ENCODE data around the gene SH3BP4.

Gene SH3BP4

DNA sequence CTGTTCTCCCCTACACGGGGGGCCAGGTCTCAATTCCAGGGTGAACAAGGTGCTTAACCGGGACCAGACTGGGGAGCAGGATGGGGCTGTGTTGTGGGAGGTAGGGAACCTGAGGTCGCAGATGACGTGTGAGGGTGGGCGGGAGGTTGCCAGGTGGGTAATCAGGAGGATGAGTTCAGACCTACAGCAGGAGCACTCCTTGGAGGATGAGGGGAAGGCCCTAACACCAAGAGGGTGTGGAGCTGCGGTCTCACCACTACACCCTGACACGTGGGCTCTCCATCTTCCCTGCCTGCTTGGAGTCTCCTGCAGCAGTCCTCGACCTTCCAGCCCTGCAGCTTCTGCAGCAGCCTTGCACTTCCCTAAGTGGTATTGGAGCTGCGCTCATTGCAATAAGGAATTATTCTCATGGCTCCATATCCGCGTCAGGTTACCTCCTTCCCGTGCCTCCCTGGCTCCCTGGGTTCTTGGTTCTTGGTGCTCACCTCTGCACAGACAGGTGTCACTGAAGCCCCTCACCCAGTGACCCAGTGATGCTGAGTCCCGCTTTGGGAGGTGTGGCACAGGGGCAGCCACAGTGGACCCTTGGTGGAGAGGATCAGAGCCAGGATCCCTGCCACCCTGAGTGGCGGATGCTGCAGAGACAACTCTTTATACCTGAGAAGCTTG is 15.5 kb downstream of the SH3BP4 start:
- H2BK120ac ChIP-seq (ENCODE audit: low read depth, low read length) = no peak overlapping the region
- DNase-seq = no peak
- no peaks in the 10 kb centered on the region for H3K9me3 ChIP-seq (ENCODE audit: control insufficient read depth, low read length)
- H2AK5ac ChIP-seq (ENCODE audit: low read length, severe bottlenecking) = no peak overlapping the region
- 96% methylated on average over 14 of the region's 14 CpGs for WGBS
- no peak overlapping the region for H3K14ac ChIP-seq (ENCODE audit: low read length in 2 of 2)
- H3K23ac ChIP-seq (ENCODE audit: low read length in 2 of 2) = no peak overlapping the region
- no peak overlapping the region for H3K18ac ChIP-seq (ENCODE audit: low read depth in 1 of 2, low read length in 2 of 2)
- no peak overlapping the region for H2BK5ac ChIP-seq (ENCODE audit: low read depth, low read length, poor library complexity, severe bottlenecking)
- H3K4ac ChIP-seq (ENCODE audit: low read depth in 1 of 2, low read length in 2 of 2) = no peak overlapping the region
- no peak overlapping the region for H2BK15ac ChIP-seq (ENCODE audit: low read depth, poor library complexity, severe bottlenecking)
- H4K8ac ChIP-seq (ENCODE audit: low read length) = no peak overlapping the region
- peak overlapping the region; percentile 5 for H3K27ac ChIP-seq (ENCODE audit: low read length, poor library complexity, severe bottlenecking)
- H3K79me1 ChIP-seq (replicated peaks; ENCODE audit: low read length, poor library complexity, severe bottlenecking) = no peaks in the 10 kb centered on the region
- no peak overlapping the region for H2BK12ac ChIP-seq (ENCODE audit: low read length in 2 of 2)
- H3K36me3 ChIP-seq (ENCODE audit: control insufficient read depth in 1 of 2, insufficient read depth in 2 of 2, low read depth in 1 of 2, low read length in 2 of 2) = peaks cover 20 to 29% of the 10 kb centered on the region in 2 experiments
- H2AFZ ChIP-seq (ENCODE audit: low read depth, low read length) = no peak overlapping the region
- H3K4me3 ChIP-seq (ENCODE audit: insufficient read depth in 1 of 2, low read depth in 1 of 2, low read length in 2 of 2) = no peak overlapping the region
- H4K91ac ChIP-seq (ENCODE audit: low read length) = peak overlapping the region; percentile 12
- H3K9ac ChIP-seq (ENCODE audit: low read length) = no peak overlapping the region
- H3K4me2 ChIP-seq (ENCODE audit: low read length, poor library complexity, severe bottlenecking) = no peak overlapping the region
- H3K4me1 ChIP-seq (ENCODE audit: control insufficient read depth, insufficient read depth, low read depth, low read length) = peaks cover 52% of the 10 kb centered on the region
- no peaks in the 10 kb centered on the region for H3K27me3 ChIP-seq (ENCODE audit: control insufficient read depth in 1 of 2, insufficient read depth in 1 of 2, low read length in 2 of 2)

DNA sequence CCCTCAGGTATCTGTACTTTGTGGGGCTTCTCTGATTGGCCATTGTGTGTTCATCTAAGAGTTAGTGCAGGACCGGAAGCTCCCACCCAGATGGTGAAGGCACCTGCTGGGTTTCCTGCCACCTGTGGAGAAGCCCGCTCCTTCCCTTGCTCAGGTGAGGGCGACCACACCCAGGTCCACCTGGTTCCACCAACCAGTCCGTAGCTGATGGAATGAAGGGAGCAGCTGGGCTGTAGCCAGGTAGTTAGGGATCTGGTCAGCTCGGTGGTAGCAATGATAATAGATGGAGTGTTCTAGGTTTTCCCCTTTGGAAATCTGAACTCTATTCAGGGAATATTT is 16.0 kb downstream of the SH3BP4 start:
- peaks cover 54% of the 10 kb centered on the region for H3K4me1 ChIP-seq (ENCODE audit: control insufficient read depth, insufficient read depth, low read depth, low read length)
- H3K4ac ChIP-seq (ENCODE audit: low read depth in 1 of 2, low read length in 2 of 2) = no peak overlapping the region
- no peaks in the 10 kb centered on the region for H3K79me1 ChIP-seq (replicated peaks; ENCODE audit: low read length, poor library complexity, severe bottlenecking)
- H3K18ac ChIP-seq (ENCODE audit: low read depth in 1 of 2, low read length in 2 of 2) = no peak overlapping the region
- no peak overlapping the region for H2BK12ac ChIP-seq (ENCODE audit: low read length in 2 of 2)
- H3K27ac ChIP-seq (ENCODE audit: low read length, poor library complexity, severe bottlenecking) = no peak overlapping the region
- no peak overlapping the region for H3K4me2 ChIP-seq (ENCODE audit: low read length, poor library complexity, severe bottlenecking)
- H3K14ac ChIP-seq (ENCODE audit: low read length in 2 of 2) = no peak overlapping the region
- WGBS = 94% methylated on average over 5 of the region's 5 CpGs
- no peaks in the 10 kb centered on the region for H3K9me3 ChIP-seq (ENCODE audit: control insufficient read depth, low read length)
- H4K8ac ChIP-seq (ENCODE audit: low read length) = no peak overlapping the region
- H2BK15ac ChIP-seq (ENCODE audit: low read depth, poor library complexity, severe bottlenecking) = no peak overlapping the region
- no peak overlapping the region for H2AK5ac ChIP-seq (ENCODE audit: low read length, severe bottlenecking)
- no peak for DNase-seq
- H2AFZ ChIP-seq (ENCODE audit: low read depth, low read length) = no peak overlapping the region
- peaks cover 20 to 29% of the 10 kb centered on the region in 2 experiments for H3K36me3 ChIP-seq (ENCODE audit: control insufficient read depth in 1 of 2, insufficient read depth in 2 of 2, low read depth in 1 of 2, low read length in 2 of 2)
- H2BK5ac ChIP-seq (ENCODE audit: low read depth, low read length, poor library complexity, severe bottlenecking) = no peak overlapping the region
- no peak overlapping the region for H2BK120ac ChIP-seq (ENCODE audit: low read depth, low read length)
- H3K23ac ChIP-seq (ENCODE audit: low read length in 2 of 2) = no peak overlapping the region
- no peak overlapping the region for H3K4me3 ChIP-seq (ENCODE audit: insufficient read depth in 1 of 2, low read depth in 1 of 2, low read length in 2 of 2)
- H3K9ac ChIP-seq (ENCODE audit: low read length) = no peak overlapping the region
- no peak overlapping the region for H4K91ac ChIP-seq (ENCODE audit: low read length)
- no peaks in the 10 kb centered on the region for H3K27me3 ChIP-seq (ENCODE audit: control insufficient read depth in 1 of 2, insufficient read depth in 1 of 2, low read length in 2 of 2)

DNA sequence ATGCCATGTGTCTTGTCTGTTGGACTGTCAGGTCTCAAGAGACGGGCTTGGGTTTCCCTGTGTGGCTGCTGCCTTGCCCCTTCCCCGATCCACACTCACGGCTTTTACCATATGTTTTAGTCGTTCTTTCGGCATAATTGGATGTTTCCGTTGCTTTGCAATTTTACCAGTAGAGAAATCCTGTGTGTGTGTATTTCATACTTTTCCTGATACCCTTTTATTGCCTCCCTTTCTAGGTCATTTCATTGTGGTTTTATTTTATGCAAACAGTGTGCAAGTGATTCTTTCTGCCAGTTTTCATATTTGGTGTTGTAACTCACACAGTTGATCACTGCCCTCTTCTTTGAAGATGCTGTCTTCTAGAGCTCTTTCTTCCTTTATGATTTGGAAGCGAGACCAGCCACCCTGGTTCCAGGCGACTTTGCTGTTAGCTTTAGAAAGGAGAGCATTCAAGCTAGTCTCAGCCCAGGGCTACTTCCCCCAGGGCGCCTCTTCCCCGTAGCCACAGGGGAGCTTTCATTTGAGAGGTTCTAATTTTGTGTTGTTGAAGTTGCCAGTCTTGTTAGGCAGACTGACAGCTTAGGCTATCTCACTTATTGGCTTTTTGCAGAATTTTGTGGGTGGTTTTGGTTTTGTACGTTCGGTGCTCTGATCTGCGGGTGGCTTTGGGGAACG is 17.0 kb downstream of the SH3BP4 start:
- Histone ChIP-seq H3K4ac (ENCODE audit: low read depth in 1 of 2, low read length in 2 of 2) (no peak overlapping the region), H3K79me1 (replicated peaks; ENCODE audit: low read length, poor library complexity, severe bottlenecking) (no peaks in the 10 kb centered on the region), H3K4me2 (ENCODE audit: low read length, poor library complexity, severe bottlenecking) (peak overlapping the region; percentile 7), H3K9me3 (ENCODE audit: control insufficient read depth, low read length) (no peaks in the 10 kb centered on the region), H3K9ac (ENCODE audit: low read length) (no peak overlapping the region), H3K36me3 (ENCODE audit: control insufficient read depth in 1 of 2, insufficient read depth in 2 of 2, low read depth in 1 of 2, low read length in 2 of 2) (peaks cover 20 to 26% of the 10 kb centered on the region in 2 experiments), H3K23ac (ENCODE audit: low read length in 2 of 2) (peak overlapping the region in 1 of 2 experiments; percentile 20), H4K8ac (ENCODE audit: low read length) (peak overlapping the region; percentile 27), H2BK5ac (ENCODE audit: low read depth, low read length, poor library complexity, severe bottlenecking) (peak overlapping the region; percentile 45), H3K27me3 (ENCODE audit: control insufficient read depth in 1 of 2, insufficient read depth in 1 of 2, low read length in 2 of 2) (no peaks in the 10 kb centered on the region), H2BK12ac (ENCODE audit: low read length in 2 of 2) (no peak overlapping the region), H3K27ac (ENCODE audit: low read length, poor library complexity, severe bottlenecking) (peak overlapping the region; percentile 90), H3K14ac (ENCODE audit: low read length in 2 of 2) (no peak overlapping the region), H2AK5ac (ENCODE audit: low read length, severe bottlenecking) (peak overlapping the region; percentile 5), H3K18ac (ENCODE audit: low read depth in 1 of 2, low read length in 2 of 2) (peak overlapping the region; percentile 66 to 83), H2BK120ac (ENCODE audit: low read depth, low read length) (no peak overlapping the region), H4K91ac (ENCODE audit: low read length) (no peak overlapping the region), H3K4me3 (ENCODE audit: insufficient read depth in 1 of 2, low read depth in 1 of 2, low read length in 2 of 2) (no peak overlapping the region), H3K4me1 (ENCODE audit: control insufficient read depth, insufficient read depth, low read depth, low read length) (peaks cover 57% of the 10 kb centered on the region), H2AFZ (ENCODE audit: low read depth, low read length) (no peak overlapping the region), H2BK15ac (ENCODE audit: low read depth, poor library complexity, severe bottlenecking) (no peak overlapping the region)
- 57% methylated on average over 10 of the region's 14 CpGs for WGBS
- DNase-seq = no peak

DNA sequence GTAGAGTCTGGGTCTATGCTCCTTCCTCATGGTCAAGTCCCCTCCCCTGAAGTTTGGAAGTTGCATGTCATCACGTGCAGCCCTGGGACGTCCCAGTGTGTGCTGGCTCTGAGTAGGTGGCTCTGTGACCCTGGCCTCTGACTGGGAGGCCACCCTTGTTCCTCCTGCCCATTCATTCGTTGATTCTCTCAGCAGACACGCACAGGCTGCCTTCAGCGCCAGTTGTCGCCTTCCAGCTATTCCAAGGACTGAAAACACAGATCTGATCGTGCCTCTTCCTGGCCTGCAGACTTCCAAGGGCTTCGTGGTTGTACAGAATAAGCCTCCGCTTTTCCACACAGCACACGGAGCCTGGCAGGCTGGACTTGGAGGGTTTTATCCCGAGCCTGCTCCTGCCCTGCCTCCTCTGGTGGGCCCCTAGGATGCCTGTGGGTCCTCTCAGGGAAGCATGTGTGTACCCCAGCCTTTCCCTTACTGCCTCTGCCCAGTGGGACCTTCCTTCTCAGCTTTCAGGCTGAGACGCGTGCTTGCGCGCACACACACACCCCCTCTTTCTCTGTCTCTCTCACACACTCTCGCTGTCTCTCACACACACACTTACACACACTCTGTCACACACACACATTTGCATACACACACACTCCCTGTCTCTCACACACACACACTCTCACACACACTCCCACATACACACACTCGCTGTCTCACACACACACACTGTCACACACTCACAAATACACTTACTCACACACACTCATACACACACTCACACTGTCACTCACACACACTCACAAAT is 17.7 kb downstream of the SH3BP4 start:
- Histone ChIP-seq H3K79me1 (replicated peaks; ENCODE audit: low read length, poor library complexity, severe bottlenecking) (no peaks in the 10 kb centered on the region), H3K18ac (ENCODE audit: low read depth in 1 of 2, low read length in 2 of 2) (peak overlapping the region; percentile 83 to 89), H3K4me1 (ENCODE audit: control insufficient read depth, insufficient read depth, low read depth, low read length) (peaks cover 55% of the 10 kb centered on the region), H3K23ac (ENCODE audit: low read length in 2 of 2) (no peak overlapping the region), H3K4me3 (ENCODE audit: insufficient read depth in 1 of 2, low read depth in 1 of 2, low read length in 2 of 2) (no peak overlapping the region), H3K27ac (ENCODE audit: low read length, poor library complexity, severe bottlenecking) (peak overlapping the region; percentile 90), H2AFZ (ENCODE audit: low read depth, low read length) (no peak overlapping the region), H4K91ac (ENCODE audit: low read length) (peak overlapping the region; percentile 3), H3K9ac (ENCODE audit: low read length) (no peak overlapping the region), H2BK5ac (ENCODE audit: low read depth, low read length, poor library complexity, severe bottlenecking) (no peak overlapping the region), H2BK120ac (ENCODE audit: low read depth, low read length) (peak overlapping the region; percentile 6), H3K4me2 (ENCODE audit: low read length, poor library complexity, severe bottlenecking) (peak overlapping the region; percentile 12), H4K8ac (ENCODE audit: low read length) (peak overlapping the region; percentile 91), H2BK15ac (ENCODE audit: low read depth, poor library complexity, severe bottlenecking) (no peak overlapping the region), H3K9me3 (ENCODE audit: control insufficient read depth, low read length) (no peaks in the 10 kb centered on the region), H2AK5ac (ENCODE audit: low read length, severe bottlenecking) (peak overlapping the region; percentile 5), H3K27me3 (ENCODE audit: control insufficient read depth in 1 of 2, insufficient read depth in 1 of 2, low read length in 2 of 2) (no peaks in the 10 kb centered on the region), H3K36me3 (ENCODE audit: control insufficient read depth in 1 of 2, insufficient read depth in 2 of 2, low read depth in 1 of 2, low read length in 2 of 2) (peaks cover 20 to 31% of the 10 kb centered on the region in 2 experiments), H3K4ac (ENCODE audit: low read depth in 1 of 2, low read length in 2 of 2) (peak overlapping the region; percentile 30 to 35), H3K14ac (ENCODE audit: low read length in 2 of 2) (peak overlapping the region in 1 of 2 experiments; percentile 84), H2BK12ac (ENCODE audit: low read length in 2 of 2) (peak overlapping the region; percentile 59 to 86)
- 60% methylated on average over 17 of the region's 17 CpGs for WGBS
- DNase-seq = peak; percentile 66

Data from mesenchymal stem cell (in vitro differentiated cells and primary cell).